ENCODE results near the gene C3orf70. TPM values are rescaled to one million over a fixed set of nuclear protein-coding genes. Genes with fewer than 3 reads are reported as not detected.

C3orf70 gene
- total RNA-seq, 1 experiment from 2014 or later: 0.12 TPM

DNA sequence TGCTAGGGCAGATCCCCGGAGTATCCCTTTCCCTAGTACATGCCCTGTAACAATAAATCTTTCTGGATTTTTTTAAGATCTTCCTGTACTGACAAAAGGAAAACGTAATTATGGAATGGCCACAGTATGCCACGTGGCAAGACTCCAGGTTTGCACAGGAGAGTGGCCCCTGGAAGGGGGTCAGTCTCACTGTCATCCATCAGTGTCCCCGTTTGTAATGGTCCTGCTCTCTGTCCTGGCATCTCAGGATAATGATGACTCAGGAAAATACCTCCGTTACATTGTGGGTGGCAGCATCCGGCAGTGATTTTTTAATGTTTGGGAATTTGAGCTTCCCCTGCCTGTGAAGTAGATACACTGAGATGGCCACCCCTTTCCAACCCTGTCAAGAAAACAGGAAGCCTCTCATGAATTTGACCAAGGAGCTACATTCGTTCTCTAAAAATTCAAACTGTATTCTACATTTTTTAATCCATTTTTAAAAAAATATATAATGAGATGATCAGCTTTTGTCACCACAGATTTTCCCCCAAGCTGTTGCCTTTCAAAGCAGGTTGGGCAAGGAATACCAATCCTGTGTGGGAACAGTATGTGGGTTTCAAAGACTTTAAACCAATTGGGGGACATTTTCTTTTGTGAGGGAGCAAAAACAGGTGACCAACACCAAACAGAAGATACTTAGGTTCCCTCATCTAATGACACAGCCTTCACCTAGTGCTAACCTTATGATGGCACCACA is 110.4 kb downstream of the C3orf70 start:
- Mint-ChIP-seq H3K27ac (ENCODE audit: unreplicated experiment) (no peak overlapping the region), H3K4me1 (ENCODE audit: low read depth, unreplicated experiment) (peaks cover 18% of the 10 kb centered on the region), H3K9me3 (ENCODE audit: low read depth, unreplicated experiment) (peaks cover 1% of the 10 kb centered on the region), H3K27me3 (ENCODE audit: unreplicated experiment) (no peaks in the 10 kb centered on the region), H3K36me3 (ENCODE audit: insufficient read depth, unreplicated experiment) (no peaks in the 10 kb centered on the region), H3K4me3 (ENCODE audit: low read depth, unreplicated experiment) (no peak overlapping the region)
- DNase-seq: no peak
- intact Hi-C loops (cut with micrococcal nuclease; ENCODE audit: unreplicated experiment): no loop called here
- no TSS peak for BruUV-seq (replicated peaks)
- CTCF ChIA-PET: interaction anchor here (0.6 kb wide), 1 partner anchor 62 kb away, joined by 3 read pairs; no protein-coding TSS in a partner anchor
- TF ChIP-seq, protein P1, sequence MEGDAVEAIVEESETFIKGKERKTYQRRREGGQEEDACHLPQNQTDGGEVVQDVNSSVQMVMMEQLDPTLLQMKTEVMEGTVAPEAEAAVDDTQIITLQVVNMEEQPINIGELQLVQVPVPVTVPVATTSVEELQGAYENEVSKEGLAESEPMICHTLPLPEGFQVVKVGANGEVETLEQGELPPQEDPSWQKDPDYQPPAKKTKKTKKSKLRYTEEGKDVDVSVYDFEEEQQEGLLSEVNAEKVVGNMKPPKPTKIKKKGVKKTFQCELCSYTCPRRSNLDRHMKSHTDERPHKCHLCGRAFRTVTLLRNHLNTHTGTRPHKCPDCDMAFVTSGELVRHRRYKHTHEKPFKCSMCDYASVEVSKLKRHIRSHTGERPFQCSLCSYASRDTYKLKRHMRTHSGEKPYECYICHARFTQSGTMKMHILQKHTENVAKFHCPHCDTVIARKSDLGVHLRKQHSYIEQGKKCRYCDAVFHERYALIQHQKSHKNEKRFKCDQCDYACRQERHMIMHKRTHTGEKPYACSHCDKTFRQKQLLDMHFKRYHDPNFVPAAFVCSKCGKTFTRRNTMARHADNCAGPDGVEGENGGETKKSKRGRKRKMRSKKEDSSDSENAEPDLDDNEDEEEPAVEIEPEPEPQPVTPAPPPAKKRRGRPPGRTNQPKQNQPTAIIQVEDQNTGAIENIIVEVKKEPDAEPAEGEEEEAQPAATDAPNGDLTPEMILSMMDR (IDR thresholded peaks at IDR 0.05; ENCODE audit: unreplicated experiment): no peak

DNA sequence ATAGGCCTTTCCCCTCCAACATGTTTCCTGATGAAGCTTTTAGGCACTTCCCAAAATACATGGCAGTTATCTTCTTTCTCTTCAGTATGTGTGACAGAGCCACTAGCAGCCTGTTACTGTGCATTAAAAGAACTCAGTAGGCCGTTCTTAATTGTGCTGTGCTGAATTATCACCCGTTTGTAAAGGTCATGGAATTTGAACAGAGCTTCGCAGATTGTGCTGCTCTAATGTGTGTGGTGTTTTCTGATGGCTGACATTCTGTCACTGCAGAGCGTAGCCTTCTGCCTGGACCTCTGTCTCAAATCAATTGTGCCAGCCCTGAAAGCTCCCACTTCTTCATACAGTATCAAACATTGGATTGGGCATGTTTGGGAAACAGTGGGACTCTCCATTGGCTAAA is 111.3 kb downstream of the C3orf70 start:
- Mint-ChIP-seq H3K4me1 (ENCODE audit: low read depth, unreplicated experiment) (peaks cover 18% of the 10 kb centered on the region), H3K27ac (ENCODE audit: unreplicated experiment) (no peak overlapping the region)
- CTCF ChIA-PET: no interaction called here

DNA sequence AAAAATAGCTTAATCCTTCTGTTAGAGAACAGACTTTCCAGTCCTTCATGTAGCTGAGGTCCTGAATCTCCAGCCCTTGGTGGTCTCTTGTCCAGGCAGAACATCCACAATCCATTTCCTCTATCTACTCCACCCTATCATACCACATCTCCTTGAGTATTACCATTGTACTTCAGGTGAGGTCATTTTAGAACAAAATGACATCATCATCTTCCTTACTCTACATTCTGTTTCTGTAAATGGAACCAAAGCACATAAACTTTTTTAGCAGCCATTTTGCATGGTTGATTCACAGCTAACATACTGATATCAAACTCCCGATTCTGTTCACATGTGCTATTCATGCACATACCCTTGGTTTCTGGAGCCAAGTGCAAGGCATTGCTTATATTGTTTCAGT is 112.4 kb downstream of the C3orf70 start:
- H3K4me3 Mint-ChIP-seq (ENCODE audit: low read depth, unreplicated experiment): no peak overlapping the region
- BruUV-seq (replicated peaks): no TSS peak
- H3K9me3 Mint-ChIP-seq (ENCODE audit: low read depth, unreplicated experiment): peaks cover 3% of the 10 kb centered on the region
- TF ChIP-seq, protein P1 (IDR thresholded peaks at IDR 0.05; ENCODE audit: unreplicated experiment): no peak
- H3K27me3 Mint-ChIP-seq (ENCODE audit: unreplicated experiment): no peaks in the 10 kb centered on the region
- DNase-seq: no peak
- intact Hi-C loops (cut with micrococcal nuclease; ENCODE audit: unreplicated experiment): no loop called here
- CTCF ChIA-PET: no interaction called here
- no peak overlapping the region for H3K27ac Mint-ChIP-seq (ENCODE audit: unreplicated experiment)
- H3K36me3 Mint-ChIP-seq (ENCODE audit: insufficient read depth, unreplicated experiment): no peaks in the 10 kb centered on the region
- H3K4me1 Mint-ChIP-seq (ENCODE audit: low read depth, unreplicated experiment): peaks cover 10% of the 10 kb centered on the region

More for the DNA sequence above, 111.3 kb downstream of the C3orf70 start:
- Mint-ChIP-seq H3K36me3 (ENCODE audit: insufficient read depth, unreplicated experiment) (no peaks in the 10 kb centered on the region), H3K9me3 (ENCODE audit: low read depth, unreplicated experiment) (peaks cover 3% of the 10 kb centered on the region), H3K27me3 (ENCODE audit: unreplicated experiment) (no peaks in the 10 kb centered on the region), H3K4me3 (ENCODE audit: low read depth, unreplicated experiment) (no peak overlapping the region)
- TF ChIP-seq, protein P1 (IDR thresholded peaks at IDR 0.05; ENCODE audit: unreplicated experiment): no peak
- no TSS peak for BruUV-seq (replicated peaks)
- intact Hi-C loops (cut with micrococcal nuclease; ENCODE audit: unreplicated experiment): no loop called here
- no peak for DNase-seq

DNA sequence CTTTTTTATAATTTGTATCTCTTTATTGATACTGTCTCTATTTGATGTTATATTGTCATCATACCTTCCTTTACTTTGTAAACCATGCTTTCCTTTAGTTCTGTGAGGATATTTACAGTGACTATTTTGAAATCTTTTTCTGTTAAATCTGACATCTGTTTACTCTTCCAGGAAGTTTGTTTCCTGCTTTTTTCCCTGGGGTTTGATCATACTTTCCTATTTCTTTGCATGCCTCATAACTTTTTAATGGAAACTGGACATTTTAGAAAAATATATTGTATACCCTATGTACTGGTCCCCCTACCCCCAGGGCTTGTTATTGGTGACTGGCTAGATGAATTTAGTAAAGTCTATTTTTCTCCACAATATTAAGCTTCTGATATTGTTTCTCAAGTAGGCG is 115.1 kb downstream of the C3orf70 start:
- Mint-ChIP-seq H3K27ac (ENCODE audit: unreplicated experiment) (no peak overlapping the region), H3K4me1 (ENCODE audit: low read depth, unreplicated experiment) (no peaks in the 10 kb centered on the region), H3K36me3 (ENCODE audit: insufficient read depth, unreplicated experiment) (no peaks in the 10 kb centered on the region), H3K4me3 (ENCODE audit: low read depth, unreplicated experiment) (no peak overlapping the region), H3K27me3 (ENCODE audit: unreplicated experiment) (no peaks in the 10 kb centered on the region), H3K9me3 (ENCODE audit: low read depth, unreplicated experiment) (peaks cover 3% of the 10 kb centered on the region)
- TF ChIP-seq, protein P1 (IDR thresholded peaks at IDR 0.05; ENCODE audit: unreplicated experiment): no peak
- BruUV-seq (replicated peaks): no TSS peak
- CTCF ChIA-PET: no interaction called here
- intact Hi-C loops (cut with micrococcal nuclease; ENCODE audit: unreplicated experiment): no loop called here
- no peak for DNase-seq
